Right hindlimb (tissue), 1 donor: Measurements from ENCODE around the gene RINT1.
A peak's percentile ranks its signal among the peaks of the same experiment; 100 is the strongest.
"Not testable (repeated sequence)": the region's sequence is repeated elsewhere in the genome, so short reads cannot be mapped to it uniquely, and the experiment has no call there.

Source experiments
- DNase-seq: peaks from one replicate; pipeline ENCODE4 v3.0.0-alpha.2; 2018

The RINT1 gene

GRCh38 chr7:105531792-105532671, at the start of gene RINT1:
Gene RINT1, plus strand, starts transcription at chr7:105532201. Its CDS starts 115 bp downstream, at chr7:105532316.
- DNase-seq: peak; percentile 94

GRCh38 chr7:105487579-105488571, 44.1 kb upstream of the RINT1 start:
- DNase-seq: peak; percentile 39

GRCh38 chr7:105489409-105489808, 42.6 kb upstream of the RINT1 start:
- DNase-seq: no peak

- DNase-seq: no peak
These were observed 38.6 kb upstream of the RINT1 start for GRCh38 chr7:105493196-105493922.

GRCh38 chr7:105493923-105494315, 38.1 kb upstream of the RINT1 start:
- DNase-seq: peak; percentile 59

GRCh38 chr7:105496521-105496920, 35.5 kb upstream of the RINT1 start:
- no peak for DNase-seq

- no peak for DNase-seq
These were observed 35.0 kb upstream of the RINT1 start for GRCh38 chr7:105497016-105497415.

GRCh38 chr7:105502173-105502572, 29.8 kb upstream of the RINT1 start:
- no peak for DNase-seq

GRCh38 chr7:105512415-105512814, 19.6 kb upstream of the RINT1 start:
- DNase-seq: no peak

- DNase-seq: no peak
These were observed 19.0 kb upstream of the RINT1 start for GRCh38 chr7:105512926-105513526.

GRCh38 chr7:105515610-105516009, 16.4 kb upstream of the RINT1 start:
- DNase-seq: not testable (repeated sequence)

- DNase-seq: no peak
These were observed 12.6 kb upstream of the RINT1 start for GRCh38 chr7:105519353-105519752.

GRCh38 chr7:105520620-105521019, 11.4 kb upstream of the RINT1 start:
- DNase-seq: not testable (repeated sequence)

- DNase-seq: peak; percentile 61
These were observed 10.8 kb upstream of the RINT1 start for GRCh38 chr7:105521027-105521716.

GRCh38 chr7:105521717-105522463, 10.1 kb upstream of the RINT1 start, which contains the start of gene PUS7:
Gene PUS7, minus strand, starts transcription at chr7:105522271. Its CDS starts 13,759 bp downstream, at chr7:105508512.
- DNase-seq: peak; percentile 93

- DNase-seq: not testable (repeated sequence)
These were observed 7.6 kb upstream of the RINT1 start for GRCh38 chr7:105524423-105524822.

GRCh38 chr7:105524840-105525239, 7.2 kb upstream of the RINT1 start:
- DNase-seq: no peak

GRCh38 chr7:105527737-105528136, 4.3 kb upstream of the RINT1 start:
- DNase-seq: not testable (repeated sequence)

- DNase-seq: no peak
These were observed 1.9 kb upstream of the RINT1 start for GRCh38 chr7:105530126-105530525.

GRCh38 chr7:105530546-105530945, 1.5 kb upstream of the RINT1 start:
- DNase-seq: no peak
